WTC11 (cell line): ENCODE measurements around the gene GPR152. TPM values are rescaled to one million over a fixed set of nuclear protein-coding genes. Genes with fewer than 3 reads are reported as not detected.
A peak's percentile ranks its signal among the peaks of the same experiment; 100 is the strongest.
"Not testable (repeated sequence)": the region's sequence is repeated elsewhere in the genome, so short reads cannot be mapped to it uniquely, and the experiment has no call there.

Experiments
- ATAC-seq: fragments of 200-7000 bp; cut with Tn5 transposase; 2 replicates; pipeline ENCODE4 v1.10.0; 2021; ENCODE audit warnings: mild to moderate bottlenecking, moderate library complexity
- CTCF ChIA-PET: fragments of 300-600 bp; sonication (Branson Sonifier 250); formaldehyde crosslinking; loops from one replicate; lab custom pipeline; 2021; ENCODE audit warnings: antibody characterized with exemption; lab: Charles Lee
- POLR2A ChIA-PET: fragments of 350-600 bp; sonication (Branson Sonifier 250); formaldehyde crosslinking; loops from one replicate; lab custom pipeline; 2021; ENCODE audit warnings: antibody characterized with exemption; lab: Charles Lee
- DNase-seq: peaks from one replicate; pipeline ENCODE4 v3.0.0; 2021; ENCODE audit warnings: low spot score
- H3K27ac Mint-ChIP-seq: 2 replicates; pipeline ENCODE4 v1.8.0; 2021; ENCODE audit warnings: mixed read lengths
- H3K27me3 Mint-ChIP-seq: 2 replicates; pipeline ENCODE4 v1.8.0; 2021; ENCODE audit warnings: low read depth, mild to moderate bottlenecking, moderate library complexity, mixed read lengths
- H3K36me3 Mint-ChIP-seq: 2 replicates; pipeline ENCODE4 v1.8.0; 2021; ENCODE audit warnings: mixed read lengths
- H3K4me1 Mint-ChIP-seq: 2 replicates; pipeline ENCODE4 v1.8.0; 2022; ENCODE audit warnings: mixed read lengths
- H3K4me3 Mint-ChIP-seq: 2 replicates; pipeline ENCODE4 v1.8.0; 2021; ENCODE audit warnings: mild to moderate bottlenecking, moderate library complexity, mixed read lengths
- H3K9me3 Mint-ChIP-seq: 2 replicates; pipeline ENCODE4 v1.8.0; 2021; ENCODE audit warnings: mixed read lengths
- ATF3 ChIP-seq: sonication (generic); formaldehyde crosslinking; conservative IDR thresholded peaks from 2 replicates; pipeline ENCODE4 v1.8.1; 2022; ENCODE audit warnings: mild to moderate bottlenecking, missing genetic modification reagents
- ELF4 ChIP-seq: sonication (generic); formaldehyde crosslinking; IDR thresholded peaks from 2 replicates; pipeline ENCODE4 v1.8.1; 2022; ENCODE audit warnings: low read depth, mild to moderate bottlenecking, moderate library complexity, missing genetic modification reagents
- NR1H2 ChIP-seq: sonication (generic); formaldehyde crosslinking; IDR thresholded peaks from 2 replicates; pipeline ENCODE4 v1.9.0; 2021; ENCODE audit warnings: mild to moderate bottlenecking, moderate library complexity, missing genetic modification reagents
- PREB ChIP-seq: sonication (generic); formaldehyde crosslinking; IDR thresholded peaks from 2 replicates; pipeline ENCODE4 v1.8.1; 2022; ENCODE audit warnings: mild to moderate bottlenecking, missing genetic modification reagents, moderate library complexity, borderline replicate concordance
- PRRX2 ChIP-seq: fragments of 250-450 bp; sonication (Bioruptor Pico); IDR thresholded peaks from 2 replicates; pipeline ENCODE4 v1.8.0; 2021; ENCODE audit warnings: mild to moderate bottlenecking
- RELA ChIP-seq: sonication (generic); formaldehyde crosslinking; IDR thresholded peaks from 2 replicates; pipeline ENCODE4 v1.8.1; 2022; ENCODE audit warnings: missing genetic modification reagents, mild to moderate bottlenecking, borderline replicate concordance
- RORB ChIP-seq: fragments of 250-450 bp; sonication (Bioruptor Pico); IDR thresholded peaks from 2 replicates; pipeline ENCODE4 v1.9.0; 2021; ENCODE audit warnings: mild to moderate bottlenecking
- SMAD3 ChIP-seq: sonication (generic); formaldehyde crosslinking; IDR thresholded peaks from 2 replicates; pipeline ENCODE4 v1.8.0; 2022; ENCODE audit warnings: missing genetic modification reagents, mild to moderate bottlenecking, borderline replicate concordance
- SMAD4 ChIP-seq: sonication (generic); formaldehyde crosslinking; IDR thresholded peaks from 2 replicates; pipeline ENCODE4 v1.8.0; 2022; ENCODE audit warnings: mild to moderate bottlenecking, missing genetic modification reagents
- SP1 ChIP-seq: sonication (generic); formaldehyde crosslinking; conservative IDR thresholded peaks from 2 replicates; pipeline ENCODE4 v1.8.1; 2022; ENCODE audit warnings: missing genetic modification reagents
- TEAD4 ChIP-seq: sonication (generic); formaldehyde crosslinking; IDR thresholded peaks from 2 replicates; pipeline ENCODE4 v1.8.0; 2022; ENCODE audit warnings: mild to moderate bottlenecking, missing genetic modification reagents
- ZBTB43 ChIP-seq: sonication (generic); formaldehyde crosslinking; IDR thresholded peaks from 2 replicates; pipeline ENCODE4 v1.8.1; 2023; ENCODE audit warnings: mild to moderate bottlenecking, missing genetic modification reagents
- ZNF416 ChIP-seq: fragments of 250-450 bp; sonication (Bioruptor Pico); IDR thresholded peaks from 2 replicates; pipeline ENCODE4 v1.9.0; 2021; ENCODE audit warnings: mild to moderate bottlenecking, inconsistent platforms
- ZNF423 ChIP-seq: fragments of 250-450 bp; sonication (Bioruptor Pico); IDR thresholded peaks from 2 replicates; pipeline ENCODE4 v2.1.2; 2022; ENCODE audit warnings: mild to moderate bottlenecking, moderate library complexity
- ZNF671 ChIP-seq: fragments of 250-450 bp; sonication (Bioruptor Pico); IDR thresholded peaks from 2 replicates; pipeline ENCODE4 v1.8.0; 2021; ENCODE audit warnings: mild to moderate bottlenecking
- total RNA-seq: library from RNA; stranded (reverse); gene quantifications from 3 replicates; pipeline ENCODE4 v1.2.3, GENCODE V29; 2021
- TF ChIP-seq, protein P1 (sequence below): fragments of 250-450 bp; sonication (Bioruptor Pico); conservative IDR thresholded peaks from 2 replicates; pipeline ENCODE4 v1.9.0; 2021; ENCODE audit warnings: mild to moderate bottlenecking
- TF ChIP-seq, protein P2 (sequence below): fragments of 250-450 bp; sonication (Bioruptor Pico); IDR thresholded peaks from 2 replicates; pipeline ENCODE4 v1.8.0; 2021; ENCODE audit warnings: mild to moderate bottlenecking
- TF ChIP-seq, protein P3 (sequence below): fragments of 250-450 bp; sonication (Bioruptor Pico); IDR thresholded peaks from 2 replicates; pipeline ENCODE4 v1.9.0; 2021; ENCODE audit warnings: mild to moderate bottlenecking

Gene GPR152
- total RNA-seq, 1 experiment from 2014 or later = not detected

DNA sequence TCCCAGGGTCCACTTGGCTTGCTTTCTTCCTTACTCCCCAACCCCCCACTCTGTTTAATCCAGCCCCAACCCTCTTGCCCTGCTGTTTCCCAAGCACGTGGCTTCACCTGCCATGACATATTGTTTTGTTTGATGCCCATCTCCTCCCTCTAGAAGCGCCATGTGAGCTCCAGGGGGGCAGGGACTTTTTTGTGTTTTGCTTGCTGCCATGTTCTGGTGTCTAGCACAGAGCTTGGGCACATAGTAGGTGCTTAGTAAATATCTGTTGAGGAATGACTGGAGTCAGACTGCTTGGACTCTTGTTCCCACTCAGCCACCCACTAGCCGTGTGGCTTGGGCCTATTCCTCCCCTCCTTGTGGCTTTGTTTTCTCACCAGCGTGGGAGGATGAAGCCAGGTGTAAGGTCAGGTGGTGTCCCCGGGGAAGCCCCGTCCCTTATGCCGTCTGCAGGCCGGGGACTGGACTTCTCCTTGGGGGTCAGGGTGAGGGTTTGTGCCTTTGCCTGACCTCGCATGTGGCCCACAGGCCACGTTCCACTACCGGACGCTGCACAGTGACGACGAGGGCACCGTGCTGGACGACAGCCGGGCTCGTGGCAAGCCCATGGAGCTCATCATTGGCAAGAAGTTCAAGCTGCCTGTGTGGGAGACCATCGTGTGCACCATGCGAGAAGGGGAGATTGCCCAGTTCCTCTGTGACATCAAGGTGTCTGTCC lies 34.1 kb upstream of the GPR152 start:
- Mint-ChIP-seq H3K4me1 (peaks cover 19% of the 10 kb centered on the region), H3K4me3 (no peak overlapping the region)
- TF ChIP-seq ZNF423 = no peak
- TF ChIP-seq ZNF671 = no peak
- TF ChIP-seq ZBTB43 (CRISPR knock-in tag) = no peak
- TF ChIP-seq, all 79 proteins: peak for 0
- no peak for DNase-seq
- no peak overlapping the region for H3K27ac Mint-ChIP-seq
- ChIA-PET CTCF (interaction anchor here (1.7 kb wide), 1 partner anchor 85 kb away, joined by 3 read pairs; the partner anchor contains the start of gene PPP1CA), POLR2A (no interaction called here)
- H3K27me3 Mint-ChIP-seq = peaks cover 26% of the 10 kb centered on the region
- H3K36me3 Mint-ChIP-seq = peaks cover 10% of the 10 kb centered on the region; the same call in 1 of the 2 replicates
- no peaks in the 10 kb centered on the region for H3K9me3 Mint-ChIP-seq
- ATAC-seq = no peak

GRCh38 chr11:67485873-67486361 lies 33.4 kb upstream of the GPR152 start:
- POLR2A ChIA-PET, ATAC-seq, H3K4me3 Mint-ChIP-seq, H3K9me3 Mint-ChIP-seq, H3K27ac Mint-ChIP-seq: not testable (repeated sequence)
- H3K36me3 Mint-ChIP-seq = peaks cover 10% of the 10 kb centered on the region; the same call in 1 of the 2 replicates
- CTCF ChIA-PET = interaction anchor here (0.5 to 1.7 kb wide), 3 partner anchors 84 to 130 kb away, joined by 3 to 4 read pairs (median 3); partner anchors contain the start of gene PPP1CA
- peaks cover 19% of the 10 kb centered on the region for H3K4me1 Mint-ChIP-seq
- peak; percentile 58 for DNase-seq
- peaks cover 33% of the 10 kb centered on the region for H3K27me3 Mint-ChIP-seq

DNA sequence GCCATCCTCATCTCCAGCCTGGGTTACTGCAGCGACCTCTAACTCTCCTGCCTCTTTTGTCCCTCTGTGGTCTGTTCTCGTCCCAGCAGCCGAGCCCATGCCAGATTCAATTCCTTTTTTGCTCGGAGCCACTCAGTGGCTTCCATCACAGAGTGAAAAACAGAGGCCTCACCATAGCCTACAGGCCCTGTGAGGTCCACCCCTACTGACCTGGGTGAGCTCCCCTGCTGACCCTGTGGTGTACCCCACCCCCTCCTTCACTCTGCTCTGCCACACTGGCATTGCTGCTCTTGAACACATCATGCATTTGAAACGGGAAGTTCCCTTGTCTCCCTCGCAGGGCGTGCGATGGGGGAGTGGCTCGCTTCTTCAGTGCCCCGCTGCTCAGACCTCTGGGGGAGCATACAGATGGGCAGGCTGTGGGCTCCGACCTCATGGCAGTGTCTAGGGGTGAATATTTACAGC lies 32.4 kb upstream of the GPR152 start:
- Mint-ChIP-seq H3K4me1 (peaks cover 19% of the 10 kb centered on the region), H3K27ac (no peak overlapping the region), H3K9me3 (no peaks in the 10 kb centered on the region), H3K36me3 (peaks cover 10% of the 10 kb centered on the region; the same call in 1 of the 2 replicates), H3K4me3 (no peak overlapping the region; the same call in 1 of the 2 replicates), H3K27me3 (peaks cover 36% of the 10 kb centered on the region)
- no peak for ATAC-seq
- CTCF ChIA-PET = no interaction called here
- POLR2A ChIA-PET = interaction anchor here (0.7 kb wide), 1 partner anchor 47 kb away, joined by 3 read pairs; the partner anchor contains the start of gene PTPRCAP
- DNase-seq = no peak
- TF ChIP-seq ELF4 (CRISPR knock-in tag) (no peak), PREB (CRISPR knock-in tag) (no peak), ZBTB43 (CRISPR knock-in tag) (no peak), SMAD4 (CRISPR knock-in tag) (no peak), PRRX2 (no peak), TEAD4 (CRISPR knock-in tag) (no peak), RORB (CRISPR knock-in tag) (no peak), SP1 (no peak), SMAD3 (CRISPR knock-in tag) (no peak), ATF3 (CRISPR knock-in tag) (no peak), RELA (CRISPR knock-in tag) (no peak), NR1H2 (CRISPR knock-in tag) (no peak), ZNF416 (CRISPR knock-in tag) (no peak)
- TF ChIP-seq, protein P1, sequence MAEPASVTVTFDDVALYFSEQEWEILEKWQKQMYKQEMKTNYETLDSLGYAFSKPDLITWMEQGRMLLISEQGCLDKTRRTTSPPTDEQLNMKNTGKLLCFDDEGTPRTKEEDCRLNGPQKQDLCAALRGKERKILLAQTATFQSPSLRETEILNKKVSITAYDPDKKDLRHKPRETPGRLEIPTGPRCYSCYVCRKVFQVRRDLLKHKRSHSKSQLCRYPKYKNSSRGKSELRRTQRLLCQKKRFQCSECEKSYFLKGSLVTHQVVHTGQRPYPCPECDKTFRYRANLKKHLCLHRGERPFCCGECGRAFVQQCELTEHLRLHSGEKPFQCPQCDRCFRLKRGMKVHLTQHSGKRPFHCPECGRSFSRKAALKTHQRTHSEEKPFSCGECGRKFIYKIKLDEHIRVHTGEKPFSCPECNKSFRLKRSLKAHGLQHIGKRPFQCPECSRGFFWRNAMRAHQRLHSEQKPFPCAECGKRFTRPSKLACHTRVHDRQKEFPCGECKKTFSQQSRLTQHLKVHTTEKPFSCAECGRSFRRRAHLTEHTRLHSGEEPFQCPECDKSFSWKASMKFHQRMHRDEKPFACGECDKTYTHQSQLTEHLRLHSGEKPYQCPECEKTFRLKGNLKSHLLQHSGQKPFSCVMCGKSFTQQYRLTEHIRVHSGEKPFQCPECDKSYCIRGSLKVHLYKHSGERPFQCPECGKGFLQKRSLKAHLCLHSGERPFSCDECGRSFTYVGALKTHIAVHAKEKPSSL (CRISPR knock-in tag) = no peak
- TF ChIP-seq, protein P2, sequence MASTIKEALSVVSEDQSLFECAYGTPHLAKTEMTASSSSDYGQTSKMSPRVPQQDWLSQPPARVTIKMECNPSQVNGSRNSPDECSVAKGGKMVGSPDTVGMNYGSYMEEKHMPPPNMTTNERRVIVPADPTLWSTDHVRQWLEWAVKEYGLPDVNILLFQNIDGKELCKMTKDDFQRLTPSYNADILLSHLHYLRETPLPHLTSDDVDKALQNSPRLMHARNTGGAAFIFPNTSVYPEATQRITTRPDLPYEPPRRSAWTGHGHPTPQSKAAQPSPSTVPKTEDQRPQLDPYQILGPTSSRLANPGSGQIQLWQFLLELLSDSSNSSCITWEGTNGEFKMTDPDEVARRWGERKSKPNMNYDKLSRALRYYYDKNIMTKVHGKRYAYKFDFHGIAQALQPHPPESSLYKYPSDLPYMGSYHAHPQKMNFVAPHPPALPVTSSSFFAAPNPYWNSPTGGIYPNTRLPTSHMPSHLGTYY = no peak
- TF ChIP-seq, protein P3, sequence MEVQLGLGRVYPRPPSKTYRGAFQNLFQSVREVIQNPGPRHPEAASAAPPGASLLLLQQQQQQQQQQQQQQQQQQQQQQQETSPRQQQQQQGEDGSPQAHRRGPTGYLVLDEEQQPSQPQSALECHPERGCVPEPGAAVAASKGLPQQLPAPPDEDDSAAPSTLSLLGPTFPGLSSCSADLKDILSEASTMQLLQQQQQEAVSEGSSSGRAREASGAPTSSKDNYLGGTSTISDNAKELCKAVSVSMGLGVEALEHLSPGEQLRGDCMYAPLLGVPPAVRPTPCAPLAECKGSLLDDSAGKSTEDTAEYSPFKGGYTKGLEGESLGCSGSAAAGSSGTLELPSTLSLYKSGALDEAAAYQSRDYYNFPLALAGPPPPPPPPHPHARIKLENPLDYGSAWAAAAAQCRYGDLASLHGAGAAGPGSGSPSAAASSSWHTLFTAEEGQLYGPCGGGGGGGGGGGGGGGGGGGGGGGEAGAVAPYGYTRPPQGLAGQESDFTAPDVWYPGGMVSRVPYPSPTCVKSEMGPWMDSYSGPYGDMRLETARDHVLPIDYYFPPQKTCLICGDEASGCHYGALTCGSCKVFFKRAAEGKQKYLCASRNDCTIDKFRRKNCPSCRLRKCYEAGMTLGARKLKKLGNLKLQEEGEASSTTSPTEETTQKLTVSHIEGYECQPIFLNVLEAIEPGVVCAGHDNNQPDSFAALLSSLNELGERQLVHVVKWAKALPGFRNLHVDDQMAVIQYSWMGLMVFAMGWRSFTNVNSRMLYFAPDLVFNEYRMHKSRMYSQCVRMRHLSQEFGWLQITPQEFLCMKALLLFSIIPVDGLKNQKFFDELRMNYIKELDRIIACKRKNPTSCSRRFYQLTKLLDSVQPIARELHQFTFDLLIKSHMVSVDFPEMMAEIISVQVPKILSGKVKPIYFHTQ (CRISPR knock-in tag) = no peak
